AG09309 (cell line): ENCODE data around the gene SLIT3.

ENCODE experiments used
- DNase-seq: peaks from one replicate; pipeline ENCODE4 v3.0.0-alpha.2; 2010; ENCODE audit warnings: low read depth
- H3K4me3 ChIP-seq: 2 replicates; pipeline ENCODE4 v1.5.1; 2011; ENCODE audit warnings: mild to moderate bottlenecking, low read depth, low read length, moderate library complexity; ENCODE audit not compliant: control insufficient read depth
- TF ChIP-seq, protein P1 (sequence below): IDR thresholded peaks from 2 replicates; pipeline ENCODE4 v1.5.1; 2011; ENCODE audit warnings: mild to moderate bottlenecking, low read depth, low read length, inconsistent platforms; ENCODE audit not compliant: insufficient read depth, control insufficient read depth; ENCODE audit errors: missing control alignments

The SLIT3 gene

GRCh38 chr5:169300468-169301385 lies at the start of gene SLIT3:
SLIT3 (minus strand) TSS chr5:169301139; CDS start chr5:169300709, 430 bp downstream.
- DNase-seq: peak; percentile 52
- peak within 1 kb of the TSS; percentile 77 for H3K4me3 ChIP-seq
- TF ChIP-seq, protein P1, sequence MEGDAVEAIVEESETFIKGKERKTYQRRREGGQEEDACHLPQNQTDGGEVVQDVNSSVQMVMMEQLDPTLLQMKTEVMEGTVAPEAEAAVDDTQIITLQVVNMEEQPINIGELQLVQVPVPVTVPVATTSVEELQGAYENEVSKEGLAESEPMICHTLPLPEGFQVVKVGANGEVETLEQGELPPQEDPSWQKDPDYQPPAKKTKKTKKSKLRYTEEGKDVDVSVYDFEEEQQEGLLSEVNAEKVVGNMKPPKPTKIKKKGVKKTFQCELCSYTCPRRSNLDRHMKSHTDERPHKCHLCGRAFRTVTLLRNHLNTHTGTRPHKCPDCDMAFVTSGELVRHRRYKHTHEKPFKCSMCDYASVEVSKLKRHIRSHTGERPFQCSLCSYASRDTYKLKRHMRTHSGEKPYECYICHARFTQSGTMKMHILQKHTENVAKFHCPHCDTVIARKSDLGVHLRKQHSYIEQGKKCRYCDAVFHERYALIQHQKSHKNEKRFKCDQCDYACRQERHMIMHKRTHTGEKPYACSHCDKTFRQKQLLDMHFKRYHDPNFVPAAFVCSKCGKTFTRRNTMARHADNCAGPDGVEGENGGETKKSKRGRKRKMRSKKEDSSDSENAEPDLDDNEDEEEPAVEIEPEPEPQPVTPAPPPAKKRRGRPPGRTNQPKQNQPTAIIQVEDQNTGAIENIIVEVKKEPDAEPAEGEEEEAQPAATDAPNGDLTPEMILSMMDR: no peak

DNA sequence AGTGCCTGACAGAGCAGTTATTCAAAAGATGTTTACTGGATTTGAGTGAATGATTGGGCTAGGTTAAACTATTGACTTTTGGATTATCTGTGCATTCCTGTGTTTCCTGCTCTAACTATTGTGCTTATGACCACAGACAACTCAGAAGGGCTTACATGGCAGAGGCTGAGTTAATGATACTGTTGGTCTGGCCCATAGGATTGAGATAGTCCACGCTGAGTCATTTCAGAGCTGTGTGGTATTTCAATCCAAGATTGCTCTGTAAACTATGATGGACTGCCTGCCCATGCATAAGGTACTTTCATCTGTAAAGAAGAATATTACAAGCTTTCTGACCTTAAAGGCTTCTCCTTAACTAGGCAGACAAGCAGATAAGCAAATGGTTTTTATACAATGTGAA lies 49.1 kb upstream of the SLIT3 start:
- H3K4me3 ChIP-seq: no peak overlapping the region
- peak; percentile 49 for DNase-seq
- TF ChIP-seq, protein P1: no peak

DNA sequence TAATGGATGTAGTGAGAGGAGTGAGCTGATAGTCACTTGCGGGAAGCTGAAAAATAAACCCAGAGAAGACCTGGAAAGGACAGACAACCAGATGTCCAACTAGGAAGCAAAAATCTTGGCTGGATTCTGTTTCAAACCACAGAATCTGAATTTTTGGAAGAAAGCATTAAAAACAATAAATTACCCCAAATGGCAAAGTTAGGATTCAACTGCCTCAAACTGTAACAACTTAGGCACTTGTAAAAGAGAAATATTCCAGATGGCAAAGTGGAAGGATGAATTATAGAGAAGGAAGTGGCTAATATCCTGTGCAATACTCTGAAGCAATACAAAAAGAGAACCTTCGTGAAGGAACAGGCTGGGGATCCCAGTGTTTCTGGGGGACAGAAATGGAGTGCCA lies 46.8 kb upstream of the SLIT3 start:
- TF ChIP-seq, protein P1: no peak
- H3K4me3 ChIP-seq: no peak overlapping the region
- DNase-seq: peak; percentile 20

DNA sequence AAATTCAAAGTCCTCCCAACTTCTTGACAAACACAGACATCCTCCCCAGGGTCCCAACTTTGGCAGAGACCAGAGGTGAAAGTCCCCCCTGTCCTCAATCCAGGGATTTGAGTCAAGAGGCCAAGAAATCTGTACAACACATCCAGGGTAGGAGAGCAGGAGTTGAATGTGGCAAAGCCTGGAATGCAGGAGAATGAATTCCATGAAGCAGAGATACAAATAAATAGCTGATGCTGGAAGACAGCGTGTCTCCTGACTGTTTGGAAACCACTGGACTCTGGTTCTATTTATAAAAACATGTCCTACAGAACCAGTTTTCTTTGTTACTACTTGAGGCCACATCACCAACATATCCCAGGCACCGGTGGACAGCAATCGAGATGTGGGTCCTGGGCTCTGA lies 43.7 kb upstream of the SLIT3 start:
- TF ChIP-seq, protein P1: no peak
- no peak overlapping the region for H3K4me3 ChIP-seq
- DNase-seq: peak; percentile 14

DNA sequence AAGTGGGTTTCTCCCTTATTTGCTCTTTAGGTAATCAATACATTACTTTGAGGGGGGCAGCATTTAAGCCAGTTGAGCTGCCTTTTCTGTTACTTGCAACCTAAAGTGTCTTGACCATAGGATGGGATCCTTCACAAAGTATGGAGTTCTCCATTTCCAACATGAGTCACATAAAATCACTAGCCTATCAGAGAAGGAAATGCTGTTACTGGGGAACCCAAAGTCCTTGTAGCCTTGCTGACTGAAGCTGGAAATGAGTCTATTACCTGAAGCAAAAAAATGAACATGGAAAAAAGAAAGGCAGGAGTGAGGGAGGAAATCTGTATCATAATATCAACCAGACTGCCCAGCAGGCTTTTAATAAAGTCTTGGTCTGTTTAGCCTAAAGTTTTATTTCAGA lies 42.8 kb upstream of the SLIT3 start:
- no peak for DNase-seq
- H3K4me3 ChIP-seq: no peak overlapping the region
- TF ChIP-seq, protein P1: no peak

- DNase-seq: no peak
- TF ChIP-seq, protein P1: no peak
- no peak overlapping the region for H3K4me3 ChIP-seq
Measured at GRCh38 chr5:169341556-169341955, 40.6 kb upstream of the SLIT3 start.
